CD8-positive, alpha-beta memory T cell (primary cell): ENCODE measurements around the gene CFAP92. TPM values are rescaled to one million over a fixed set of nuclear protein-coding genes. Genes with fewer than 3 reads are reported as not detected.

Experiments
- CTCF ChIA-PET: fragments of 350-600 bp; sonication (Branson Sonifier 250); formaldehyde crosslinking; loops from one replicate; lab custom pipeline; 2021; ENCODE audit warnings: antibody characterized with exemption; lab: Charles Lee
- POLR2A ChIA-PET: fragments of 350-600 bp; sonication (Branson Sonifier 250); formaldehyde crosslinking; loops from one replicate; lab custom pipeline; 2021; ENCODE audit warnings: antibody characterized with exemption; lab: Charles Lee
- DNase-seq, 5 donors: peaks; one replicate each; pipeline versions ENCODE4 v3.0.0 to v3.0.0-alpha.2; 2020 to 2022; ENCODE audit warnings: mixed read lengths in 1 of 5
- H3K27ac ChIP-seq: one replicate; pipeline ENCODE4 v1.7.0; 2013; ENCODE audit warnings: low read depth, mild to moderate bottlenecking, low read length, moderate library complexity
- H3K27me3 ChIP-seq: 2 replicates; pipeline ENCODE4 v1.7.0; 2013; ENCODE audit warnings: low read length, mild to moderate bottlenecking; ENCODE audit not compliant: insufficient read depth, poor library complexity, severe bottlenecking
- H3K36me3 ChIP-seq: 2 replicates; pipeline ENCODE4 v1.7.0; 2013; ENCODE audit warnings: mild to moderate bottlenecking, low read length, moderate library complexity; ENCODE audit not compliant: insufficient read depth
- H3K4me1 ChIP-seq: 2 replicates; pipeline ENCODE4 v1.7.0; 2013; ENCODE audit warnings: mild to moderate bottlenecking, low read length, moderate library complexity; ENCODE audit not compliant: insufficient read depth
- H3K4me3 ChIP-seq: 2 replicates; pipeline ENCODE4 v1.7.0; 2013; ENCODE audit warnings: mild to moderate bottlenecking, low read length
- H3K9me3 ChIP-seq: 2 replicates; pipeline ENCODE4 v1.7.0; 2013; ENCODE audit warnings: mild to moderate bottlenecking, low read length
- H3K27ac Mint-ChIP-seq, 8 donors: one replicate each; pipeline ENCODE4 v1.8.0; 2020 to 2021; ENCODE audit warnings: mixed read lengths in 8 of 8, mild to moderate bottlenecking in 6 of 8, inconsistent platforms in 3 of 8, moderate library complexity in 3 of 8
- H3K27me3 Mint-ChIP-seq, 2 donors: one replicate each; pipeline ENCODE4 v1.8.0; 2020 to 2021; ENCODE audit warnings: mixed read lengths in 2 of 2, mild to moderate bottlenecking in 1 of 2, moderate library complexity in 1 of 2
- H3K36me3 Mint-ChIP-seq, 3 donors: one replicate each; pipeline ENCODE4 v1.8.0; 2020 to 2021; ENCODE audit warnings: mixed read lengths in 3 of 3, inconsistent platforms in 1 of 3, mild to moderate bottlenecking in 1 of 3
- H3K4me1 Mint-ChIP-seq, 3 donors: one replicate each; pipeline ENCODE4 v1.8.0; 2020 to 2021; ENCODE audit warnings: mixed read lengths in 3 of 3, inconsistent platforms in 1 of 3, mild to moderate bottlenecking in 1 of 3
- H3K4me3 Mint-ChIP-seq, 7 donors: one replicate each; pipeline ENCODE4 v1.8.0; 2020 to 2021; ENCODE audit warnings: mixed read lengths in 7 of 7, mild to moderate bottlenecking in 6 of 7, moderate library complexity in 4 of 7, inconsistent platforms in 2 of 7
- H3K9me3 Mint-ChIP-seq, 5 donors: one replicate each; pipeline ENCODE4 v1.8.0; 2020 to 2022; ENCODE audit warnings: mixed read lengths in 5 of 5, mild to moderate bottlenecking in 3 of 5, moderate library complexity in 2 of 5, inconsistent platforms in 1 of 5
- polyA plus RNA-seq: library from polyadenylated mRNA; unstranded; fragments of 300-500 nt; fragmentation: Illumina TruSeq; gene quantifications from one replicate; pipeline ENCODE4 v1.2.3, GENCODE V29; 2021
- total RNA-seq, 2 experiments: library from RNA; stranded (reverse); gene quantifications; one replicate each; pipeline ENCODE4 v1.2.3, GENCODE V29; 2021

The CFAP92 gene
- total and polyA plus RNA-seq, 3 experiments from 2014 or later = 0.13 to 0.24 TPM; not detected in 1

DNA sequence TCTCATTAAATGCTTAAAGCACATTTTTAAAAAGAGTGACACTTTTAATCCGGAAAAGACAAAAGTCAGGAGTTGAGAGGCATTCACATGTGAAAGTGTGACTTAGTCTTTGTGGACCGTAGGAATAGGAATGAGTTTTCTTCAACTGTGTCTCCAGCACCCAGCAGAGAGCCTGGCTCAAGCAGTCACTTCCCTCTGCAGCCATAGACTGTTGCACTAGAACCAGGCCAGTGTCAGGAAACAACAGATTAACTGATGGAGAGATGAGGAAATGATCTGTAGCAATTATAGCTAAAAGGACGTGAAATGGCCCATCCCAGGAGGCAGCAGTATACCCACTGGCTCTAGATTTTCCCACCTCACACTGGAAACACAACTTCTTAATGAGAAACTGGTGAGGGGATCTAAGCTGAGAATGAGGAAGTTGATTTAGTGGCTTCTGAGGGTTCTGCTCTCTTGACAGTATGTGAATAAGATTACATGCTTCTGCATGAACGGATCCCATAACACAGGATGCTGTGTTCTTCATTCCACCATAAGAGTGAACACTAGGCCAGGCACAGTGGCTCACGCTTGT is 19.8 kb downstream of the CFAP92 start:
- Histone ChIP-seq H3K9me3 (no peaks in the 10 kb centered on the region), H3K36me3 (no peaks in the 10 kb centered on the region), H3K4me1 (no peaks in the 10 kb centered on the region), H3K4me3 (no peak overlapping the region), H3K27me3 (no peaks in the 10 kb centered on the region), H3K27ac (no peak overlapping the region)
- Mint-ChIP-seq H3K27me3 (peaks cover 0 to 5% of the 10 kb centered on the region in 2 donors), H3K4me1 (peaks cover 5 to 6% (median 6%) of the 10 kb centered on the region in 3 donors), H3K4me3 (no peak overlapping the region), H3K27ac (peak overlapping the region in 1 of 8 donors; percentile 29), H3K9me3 (no peaks in the 10 kb centered on the region), H3K36me3 (no peaks in the 10 kb centered on the region)
- ChIA-PET CTCF (no interaction called here), POLR2A (no interaction called here)
- no peak for DNase-seq

DNA sequence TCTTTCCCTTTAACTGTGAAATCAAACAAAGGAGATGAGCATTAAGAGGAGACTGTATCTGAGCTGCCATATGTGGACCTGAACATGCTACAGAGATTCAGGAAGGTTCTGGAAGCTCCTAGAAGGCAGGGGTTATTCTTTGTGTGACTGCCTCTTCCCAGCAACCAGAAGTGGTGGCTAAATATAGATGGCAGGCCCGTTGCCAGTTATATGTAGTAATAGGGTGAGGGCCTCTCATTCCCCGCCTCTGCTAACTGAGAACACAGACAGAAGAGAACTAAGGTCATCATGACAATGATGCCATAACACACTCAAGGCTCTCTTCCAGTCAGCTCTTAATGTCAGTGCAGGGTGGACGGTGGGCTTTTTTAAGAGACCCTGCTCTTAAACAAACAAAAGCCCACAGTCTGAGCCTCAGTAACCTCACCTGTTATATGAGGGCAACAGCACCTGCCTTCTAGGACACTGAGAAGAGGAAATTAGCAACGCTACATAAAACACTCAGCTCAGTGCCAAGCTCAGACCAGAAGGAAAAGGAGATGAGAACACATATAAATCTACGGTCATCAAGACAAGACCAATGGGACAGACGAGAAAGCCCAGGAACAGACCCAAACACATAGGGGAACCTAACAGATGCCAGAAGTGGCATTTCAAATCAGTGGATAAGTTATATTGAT is 22.3 kb downstream of the CFAP92 start:
- Histone ChIP-seq H3K27me3 (no peaks in the 10 kb centered on the region), H3K4me1 (no peaks in the 10 kb centered on the region), H3K27ac (no peak overlapping the region), H3K4me3 (no peak overlapping the region), H3K36me3 (no peaks in the 10 kb centered on the region), H3K9me3 (no peaks in the 10 kb centered on the region)
- H3K27me3 Mint-ChIP-seq = no peaks in the 10 kb centered on the region
- no peak for DNase-seq
- ChIA-PET POLR2A (no interaction called here), CTCF (interaction anchor here (0.9 to 5.9 kb wide), 20 partner anchors 18 to 345 kb away, joined by 3 to 143 read pairs (median 12); partner anchors contain the start of genes CFAP92, COPG1, HMCES and RAB43)
- H3K4me3 Mint-ChIP-seq = no peak overlapping the region
- H3K27ac Mint-ChIP-seq = peak overlapping the region in 1 of 8 donors; percentile 5
- no peaks in the 10 kb centered on the region for H3K9me3 Mint-ChIP-seq
- H3K4me1 Mint-ChIP-seq = peaks cover 5 to 6% (median 6%) of the 10 kb centered on the region in 3 donors
- no peaks in the 10 kb centered on the region for H3K36me3 Mint-ChIP-seq

DNA sequence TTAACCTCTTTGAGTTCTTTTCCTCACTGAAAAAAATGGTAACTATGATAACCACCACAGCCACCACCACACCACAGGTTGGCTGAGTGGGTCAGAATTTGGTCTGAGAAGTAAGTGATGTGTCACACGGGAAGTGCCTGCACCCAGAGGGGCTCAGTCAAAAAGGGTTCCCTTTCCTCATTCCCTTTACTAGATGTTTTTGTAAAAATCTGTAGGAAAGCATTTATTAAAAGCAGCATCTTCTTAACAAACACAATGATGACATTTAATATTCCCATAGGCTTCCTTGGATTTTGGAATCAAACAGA is 23.2 kb downstream of the CFAP92 start:
- POLR2A ChIA-PET = interaction anchor here (1.2 to 1.5 kb wide), 2 partner anchors 45 to 279 kb away, joined by 6 to 9 read pairs; partner anchors contain the start of gene COPG1
- no peak overlapping the region for H3K27ac Mint-ChIP-seq
- Histone ChIP-seq H3K9me3 (no peaks in the 10 kb centered on the region), H3K27me3 (no peaks in the 10 kb centered on the region), H3K27ac (no peak overlapping the region), H3K36me3 (no peaks in the 10 kb centered on the region), H3K4me3 (no peak overlapping the region), H3K4me1 (no peaks in the 10 kb centered on the region)
- no peaks in the 10 kb centered on the region for H3K9me3 Mint-ChIP-seq
- DNase-seq = no peak
- no peaks in the 10 kb centered on the region for H3K27me3 Mint-ChIP-seq
- no peak overlapping the region for H3K4me3 Mint-ChIP-seq
- H3K36me3 Mint-ChIP-seq = no peaks in the 10 kb centered on the region
- H3K4me1 Mint-ChIP-seq = peaks cover 5 to 6% (median 6%) of the 10 kb centered on the region in 3 donors
- CTCF ChIA-PET = interaction anchor here (0.6 to 5.9 kb wide), 47 partner anchors 10 to 353 kb away, joined by 3 to 143 read pairs (median 5); partner anchors contain the start of genes CFAP92, COPG1, GP9 and HMCES

DNA sequence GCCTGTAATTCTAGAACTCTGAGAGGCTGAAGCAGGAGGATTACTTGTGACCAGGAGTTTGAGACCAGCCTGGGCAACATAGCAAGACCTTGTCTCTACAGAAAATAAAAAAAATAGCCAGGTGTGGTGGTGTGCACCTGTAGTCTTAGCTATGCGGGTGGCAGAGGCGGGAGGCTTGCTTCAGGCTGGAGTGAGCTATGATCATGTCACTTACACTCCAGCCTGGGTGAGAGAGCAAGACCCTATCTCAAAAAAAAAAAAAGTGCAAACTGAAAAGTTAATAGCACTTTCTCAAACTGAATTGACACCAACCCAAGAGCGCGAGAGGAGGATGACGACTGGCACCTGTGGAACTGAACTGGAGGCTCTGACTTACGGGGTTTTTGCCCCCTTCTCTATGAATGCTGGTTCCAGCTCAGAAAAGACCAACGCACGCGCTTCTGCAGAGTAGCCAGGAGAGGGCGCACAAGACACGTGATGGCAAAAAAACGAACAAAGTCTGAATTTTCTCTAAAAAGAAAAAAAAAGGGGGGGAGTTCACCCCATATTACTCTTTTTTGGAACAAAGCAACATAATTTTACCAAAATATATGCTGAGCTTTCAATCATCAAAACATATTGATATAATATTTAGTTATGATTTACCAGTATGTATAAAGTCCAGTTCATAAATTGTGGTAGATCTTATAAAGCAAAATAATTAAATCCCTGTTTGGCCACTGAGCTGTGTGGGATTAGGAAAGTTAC is 23.7 kb downstream of the CFAP92 start:
- no peaks in the 10 kb centered on the region for H3K9me3 Mint-ChIP-seq
- no peaks in the 10 kb centered on the region for H3K4me1 ChIP-seq
- ChIA-PET CTCF (interaction anchor here (0.6 to 5.9 kb wide), 59 partner anchors 11 to 357 kb away, joined by 3 to 143 read pairs (median 4); partner anchors contain the start of genes CFAP92, COPG1, GP9 and HMCES), POLR2A (interaction anchor here (0.7 to 1.5 kb wide), 3 partner anchors 45 to 279 kb away, joined by 3 to 9 read pairs (median 6); partner anchors contain the start of gene COPG1)
- H3K27ac Mint-ChIP-seq = no peak overlapping the region
- no peaks in the 10 kb centered on the region for H3K9me3 ChIP-seq
- H3K27me3 Mint-ChIP-seq = no peaks in the 10 kb centered on the region
- no peaks in the 10 kb centered on the region for H3K27me3 ChIP-seq
- peak; percentile 38 to 70 (median 57) for DNase-seq
- no peak overlapping the region for H3K4me3 ChIP-seq
- no peaks in the 10 kb centered on the region for H3K36me3 ChIP-seq
- H3K27ac ChIP-seq = no peak overlapping the region
- no peak overlapping the region for H3K4me3 Mint-ChIP-seq
- H3K36me3 Mint-ChIP-seq = no peaks in the 10 kb centered on the region
- H3K4me1 Mint-ChIP-seq = peaks cover 5 to 6% (median 6%) of the 10 kb centered on the region in 3 donors

DNA sequence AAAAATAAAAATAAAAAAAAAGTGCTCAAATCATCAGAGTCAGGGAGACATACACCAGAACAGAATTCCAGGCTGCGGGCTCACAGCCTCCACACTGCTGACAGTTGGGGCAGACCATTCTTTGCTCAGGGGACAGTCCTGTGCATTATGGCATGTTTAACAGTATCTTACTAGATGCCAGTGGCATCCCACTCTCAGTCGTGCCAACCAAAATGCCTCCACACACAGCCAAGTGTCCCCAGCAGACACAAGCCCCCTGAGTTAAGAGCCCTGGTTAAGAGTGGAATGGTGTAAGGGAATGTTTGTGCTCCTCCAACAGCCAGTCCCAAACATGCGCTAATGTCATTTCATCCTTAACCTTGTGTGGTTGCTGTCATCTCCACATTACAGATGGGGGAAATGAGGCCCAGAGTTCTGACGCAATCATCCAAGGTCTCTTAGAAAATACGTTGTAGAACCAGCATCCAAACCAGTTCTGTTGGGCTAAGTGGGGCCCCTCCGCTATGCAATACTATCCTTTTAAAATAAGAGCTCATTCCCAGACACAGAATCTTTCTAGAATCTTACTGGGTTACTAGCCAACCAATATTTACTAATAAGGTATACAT is 26.0 kb downstream of the CFAP92 start:
- H3K4me3 ChIP-seq = no peak overlapping the region
- no peaks in the 10 kb centered on the region for H3K4me1 ChIP-seq
- no peak overlapping the region for H3K27ac ChIP-seq
- CTCF ChIA-PET = interaction anchor here (0.6 to 5.9 kb wide), 5 partner anchors 48 to 280 kb away, joined by 3 to 143 read pairs (median 23); partner anchors contain the start of gene COPG1
- no peak for DNase-seq
- Mint-ChIP-seq H3K36me3 (no peaks in the 10 kb centered on the region), H3K9me3 (no peaks in the 10 kb centered on the region), H3K27ac (no peak overlapping the region), H3K27me3 (no peaks in the 10 kb centered on the region), H3K4me1 (peaks cover 5 to 6% (median 6%) of the 10 kb centered on the region in 3 donors), H3K4me3 (no peak overlapping the region)
- POLR2A ChIA-PET = interaction anchor here (0.6 kb wide), 1 partner anchor 282 kb away, joined by 4 read pairs; the partner anchor contains the start of gene COPG1
- H3K27me3 ChIP-seq = no peaks in the 10 kb centered on the region
- no peaks in the 10 kb centered on the region for H3K9me3 ChIP-seq
- no peaks in the 10 kb centered on the region for H3K36me3 ChIP-seq

DNA sequence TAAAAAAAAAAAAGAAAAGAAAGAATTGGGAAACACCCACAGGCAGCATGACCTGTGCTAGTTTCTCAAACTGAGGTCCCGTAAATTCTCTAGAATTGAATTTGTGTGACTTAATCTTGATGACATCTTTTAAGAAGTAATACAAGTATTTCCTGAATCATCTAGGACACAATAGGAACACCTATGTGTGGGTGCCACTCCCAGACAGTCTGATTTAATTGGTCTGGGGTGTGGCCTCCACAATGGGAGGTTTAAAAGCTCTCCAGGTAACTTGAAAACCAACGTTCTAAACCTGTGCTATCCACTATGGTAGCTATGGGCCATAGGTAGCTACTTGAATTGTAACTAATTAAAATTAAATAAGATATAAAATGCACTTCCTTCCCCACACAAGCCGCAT is 28.1 kb downstream of the CFAP92 start:
- no peak overlapping the region for H3K27ac ChIP-seq
- H3K9me3 ChIP-seq = no peaks in the 10 kb centered on the region
- no peaks in the 10 kb centered on the region for H3K4me1 ChIP-seq
- Mint-ChIP-seq H3K27me3 (peaks cover 0 to 5% of the 10 kb centered on the region in 2 donors), H3K36me3 (no peaks in the 10 kb centered on the region), H3K27ac (no peak overlapping the region), H3K4me3 (no peak overlapping the region), H3K4me1 (peaks cover 5 to 6% (median 6%) of the 10 kb centered on the region in 3 donors), H3K9me3 (no peaks in the 10 kb centered on the region)
- DNase-seq = no peak
- no peaks in the 10 kb centered on the region for H3K36me3 ChIP-seq
- H3K4me3 ChIP-seq = no peak overlapping the region
- CTCF ChIA-PET = interaction anchor here (2.1 kb wide), 1 partner anchor 50 kb away, joined by 4 read pairs; no protein-coding TSS in a partner anchor
- H3K27me3 ChIP-seq = no peaks in the 10 kb centered on the region
- POLR2A ChIA-PET = no interaction called here

DNA sequence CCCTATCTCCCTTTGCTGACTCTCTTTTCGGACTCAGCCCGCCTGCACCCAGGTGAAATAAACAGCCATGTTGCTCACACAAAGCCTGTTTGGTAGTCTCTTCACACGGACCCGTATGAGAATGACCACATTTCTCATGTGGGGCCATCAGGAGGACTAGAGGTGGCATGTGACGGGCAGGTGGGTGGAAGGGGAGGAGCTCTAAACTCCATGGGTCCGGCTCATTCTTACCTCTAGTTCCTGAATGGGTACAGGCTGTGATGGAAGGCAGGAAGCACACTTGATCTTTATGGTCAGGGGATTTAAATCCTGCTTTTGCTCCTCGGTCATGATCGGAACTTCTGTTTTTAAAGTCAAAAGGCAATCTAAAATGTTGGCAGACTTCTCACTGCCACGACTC is 28.6 kb downstream of the CFAP92 start:
- no peaks in the 10 kb centered on the region for H3K27me3 ChIP-seq
- Mint-ChIP-seq H3K9me3 (no peaks in the 10 kb centered on the region), H3K4me3 (no peak overlapping the region), H3K36me3 (no peaks in the 10 kb centered on the region), H3K27ac (no peak overlapping the region), H3K4me1 (peaks cover 4 to 5% (median 5%) of the 10 kb centered on the region in 3 donors), H3K27me3 (peaks cover 5 to 8% of the 10 kb centered on the region in 2 donors)
- POLR2A ChIA-PET = interaction anchor here (0.5 kb wide), 1 partner anchor 791 kb away, joined by 7 read pairs; no protein-coding TSS in a partner anchor
- no peak for DNase-seq
- no peaks in the 10 kb centered on the region for H3K4me1 ChIP-seq
- H3K27ac ChIP-seq = no peak overlapping the region
- no peaks in the 10 kb centered on the region for H3K36me3 ChIP-seq
- no peaks in the 10 kb centered on the region for H3K9me3 ChIP-seq
- no peak overlapping the region for H3K4me3 ChIP-seq
- CTCF ChIA-PET = interaction anchor here (2.1 kb wide), 1 partner anchor 51 kb away, joined by 4 read pairs; no protein-coding TSS in a partner anchor
